ENCODE results near the gene HOXD10. TPM values are rescaled to one million over a fixed set of nuclear protein-coding genes. Genes with fewer than 3 reads are reported as not detected.

Gene HOXD10
- total RNA-seq, result not detected

DNA sequence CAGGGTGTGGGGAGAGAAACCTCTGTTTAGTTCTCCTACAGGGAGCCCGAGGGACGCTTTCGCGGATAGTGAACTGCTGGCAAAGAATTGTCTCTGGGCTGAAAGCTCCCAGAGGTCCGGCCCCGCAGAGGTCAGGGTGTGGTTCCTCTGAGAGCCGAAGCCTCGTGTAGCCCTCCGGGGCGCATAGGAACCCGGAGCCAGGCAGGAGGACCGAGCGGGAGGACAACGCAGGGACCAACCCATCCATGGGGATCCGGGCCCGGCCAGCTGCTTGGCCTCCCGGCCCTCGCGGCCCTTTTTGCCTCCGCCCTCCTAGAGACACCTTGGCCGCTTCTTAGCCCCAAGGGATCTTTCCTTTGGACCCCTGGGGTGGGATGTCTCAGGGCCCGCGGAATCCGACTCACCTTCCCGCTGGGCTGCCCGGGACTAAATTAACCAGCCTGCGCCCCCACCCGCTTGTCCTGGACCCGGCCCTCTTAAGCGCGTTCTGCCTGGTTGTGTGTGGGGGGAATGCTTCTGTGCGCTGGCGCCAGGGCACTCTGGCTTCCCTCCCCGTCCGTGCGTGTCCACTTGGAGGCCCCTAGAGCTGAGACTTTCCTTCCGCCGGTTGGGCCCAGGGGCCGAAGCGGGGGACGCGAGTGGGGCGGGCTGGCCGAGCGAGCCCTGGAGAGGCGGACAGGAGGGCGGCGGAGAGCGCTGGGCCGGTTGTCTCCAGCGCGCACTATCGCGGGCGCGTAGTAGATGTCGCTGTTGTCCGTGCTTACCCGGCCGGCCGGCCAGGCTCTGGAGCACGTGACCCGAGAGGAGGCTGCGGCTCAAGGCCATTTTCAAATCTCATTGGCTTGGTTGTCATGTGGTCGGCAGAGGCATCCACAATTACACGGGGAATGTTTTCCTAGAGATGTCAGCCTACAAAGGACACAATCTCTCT is at the start of gene HOXD10:
Gene HOXD10 (plus strand): TSS at position 896 of the 931 bp plus-strand sequence. CDS start 56 bp downstream, outside the sequence.

GRCh38 chr2:176083796-176084261 is 32.7 kb upstream of the HOXD10 start, which contains the start of gene EVX2:
Gene EVX2 (minus strand): TSS chr2:176083962. CDS start chr2:176083776, 186 bp downstream.

GRCh38 chr2:176092270-176093144 is 24.1 kb upstream of the HOXD10 start, which contains the start of gene HOXD13:
Gene HOXD13 (plus strand): TSS chr2:176092721. CDS start chr2:176092891, 170 bp downstream.

DNA sequence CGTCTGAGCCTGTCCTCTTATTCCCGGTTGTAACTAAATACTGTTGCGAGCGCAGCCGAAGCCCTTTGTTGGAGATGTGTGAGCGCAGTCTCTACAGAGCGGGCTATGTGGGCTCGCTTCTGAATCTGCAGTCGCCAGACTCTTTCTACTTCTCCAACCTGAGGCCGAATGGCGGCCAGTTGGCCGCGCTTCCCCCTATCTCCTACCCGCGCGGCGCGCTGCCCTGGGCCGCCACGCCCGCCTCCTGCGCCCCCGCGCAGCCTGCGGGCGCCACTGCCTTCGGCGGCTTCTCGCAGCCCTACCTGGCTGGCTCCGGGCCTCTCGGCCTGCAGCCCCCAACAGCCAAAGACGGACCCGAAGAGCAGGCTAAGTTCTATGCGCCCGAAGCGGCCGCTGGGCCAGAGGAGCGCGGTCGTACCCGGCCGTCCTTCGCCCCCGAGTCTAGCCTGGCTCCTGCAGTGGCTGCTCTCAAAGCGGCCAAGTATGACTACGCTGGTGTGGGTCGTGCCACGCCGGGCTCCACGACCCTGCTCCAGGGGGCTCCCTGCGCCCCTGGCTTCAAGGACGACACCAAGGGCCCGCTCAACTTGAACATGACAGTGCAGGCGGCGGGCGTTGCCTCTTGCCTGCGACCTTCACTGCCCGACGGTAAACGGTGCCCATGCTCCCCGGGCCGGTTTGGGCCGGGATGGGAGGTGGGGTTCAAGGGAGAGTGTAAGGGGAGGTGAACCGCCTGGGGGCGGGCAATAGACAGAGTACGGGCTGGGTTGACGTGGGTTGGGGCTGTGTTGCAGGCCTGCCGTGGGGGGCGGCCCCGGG is 16.6 kb upstream of the HOXD10 start, which contains the start of gene HOXD12:
Gene HOXD12 (plus strand): TSS at position 68 of the 819 bp plus-strand sequence. CDS start 7 bp downstream, at position 75.

GRCh38 chr2:176106581-176107539 is 9.7 kb upstream of the HOXD10 start, which contains the start of gene HOXD11:
Gene HOXD11 (plus strand): TSS chr2:176107280. CDS start chr2:176107356, 76 bp downstream.

DNA sequence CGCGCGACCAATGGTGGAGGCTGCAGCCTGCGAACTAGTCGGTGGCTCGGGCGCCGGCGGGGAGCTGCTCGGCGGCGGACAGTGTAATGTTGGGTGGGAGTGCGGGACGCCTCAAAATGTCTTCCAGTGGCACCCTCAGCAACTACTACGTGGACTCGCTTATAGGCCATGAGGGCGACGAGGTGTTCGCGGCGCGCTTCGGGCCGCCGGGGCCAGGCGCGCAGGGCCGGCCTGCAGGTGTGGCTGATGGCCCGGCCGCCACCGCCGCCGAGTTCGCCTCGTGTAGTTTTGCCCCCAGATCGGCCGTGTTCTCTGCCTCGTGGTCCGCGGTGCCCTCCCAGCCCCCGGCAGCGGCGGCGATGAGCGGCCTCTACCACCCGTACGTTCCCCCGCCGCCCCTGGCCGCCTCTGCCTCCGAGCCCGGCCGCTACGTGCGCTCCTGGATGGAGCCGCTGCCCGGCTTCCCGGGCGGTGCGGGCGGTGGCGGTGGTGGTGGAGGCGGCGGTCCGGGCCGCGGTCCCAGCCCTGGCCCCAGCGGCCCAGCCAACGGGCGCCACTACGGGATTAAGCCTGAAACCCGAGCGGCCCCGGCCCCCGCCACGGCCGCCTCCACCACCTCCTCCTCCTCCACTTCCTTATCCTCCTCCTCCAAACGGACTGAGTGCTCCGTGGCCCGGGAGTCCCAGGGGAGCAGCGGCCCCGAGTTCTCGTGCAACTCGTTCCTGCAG is 6.3 kb downstream of the HOXD10 start, which contains the start of gene HOXD9:
Gene HOXD9 (plus strand): TSS at position 37 of the 728 bp plus-strand sequence. CDS start 50 bp downstream, at position 87.

DNA sequence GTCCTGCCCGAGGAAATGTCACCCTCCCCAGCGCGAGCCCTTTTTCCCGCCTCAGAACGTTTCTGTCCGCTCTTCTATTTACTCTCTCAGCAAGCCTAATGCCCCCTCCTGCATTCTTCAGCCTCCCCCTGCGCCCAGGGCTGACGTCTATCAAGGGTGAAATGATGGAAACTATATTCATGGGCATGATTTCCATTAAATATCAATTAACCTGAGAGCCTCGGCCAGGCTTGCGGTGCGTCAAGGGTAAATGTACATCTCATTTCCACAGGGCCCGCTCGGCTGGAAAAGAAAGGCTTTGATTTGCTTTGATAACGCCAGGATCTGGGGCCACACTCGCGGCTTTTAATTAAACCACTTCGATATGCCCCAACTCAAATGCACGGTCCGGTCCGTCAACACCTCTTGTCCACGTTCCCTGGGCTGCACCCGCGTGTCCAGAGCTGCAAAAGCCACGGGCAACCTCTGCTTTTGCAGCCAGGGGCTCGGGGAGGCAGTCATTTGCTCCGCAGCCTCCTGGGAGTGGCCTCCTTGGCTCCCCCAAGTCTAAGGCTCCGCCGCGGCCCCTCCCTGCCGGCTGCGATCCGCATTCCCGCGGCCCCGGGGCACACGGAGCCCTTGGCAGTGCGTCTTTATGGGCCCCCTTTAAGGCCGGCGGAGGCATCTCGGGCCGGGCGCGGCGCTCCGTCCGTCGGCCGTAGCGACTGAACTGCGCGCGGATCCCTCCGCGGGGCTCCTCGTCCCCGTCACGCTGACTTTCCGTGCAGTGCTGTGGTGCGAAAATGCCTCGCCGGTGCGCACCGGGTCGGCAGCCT is 12.6 kb downstream of the HOXD10 start, which contains the start of gene HOXD8:
Gene HOXD8 (plus strand): TSS at position 724 of the 815 bp plus-strand sequence. CDS start 662 bp downstream, outside the sequence.

DNA sequence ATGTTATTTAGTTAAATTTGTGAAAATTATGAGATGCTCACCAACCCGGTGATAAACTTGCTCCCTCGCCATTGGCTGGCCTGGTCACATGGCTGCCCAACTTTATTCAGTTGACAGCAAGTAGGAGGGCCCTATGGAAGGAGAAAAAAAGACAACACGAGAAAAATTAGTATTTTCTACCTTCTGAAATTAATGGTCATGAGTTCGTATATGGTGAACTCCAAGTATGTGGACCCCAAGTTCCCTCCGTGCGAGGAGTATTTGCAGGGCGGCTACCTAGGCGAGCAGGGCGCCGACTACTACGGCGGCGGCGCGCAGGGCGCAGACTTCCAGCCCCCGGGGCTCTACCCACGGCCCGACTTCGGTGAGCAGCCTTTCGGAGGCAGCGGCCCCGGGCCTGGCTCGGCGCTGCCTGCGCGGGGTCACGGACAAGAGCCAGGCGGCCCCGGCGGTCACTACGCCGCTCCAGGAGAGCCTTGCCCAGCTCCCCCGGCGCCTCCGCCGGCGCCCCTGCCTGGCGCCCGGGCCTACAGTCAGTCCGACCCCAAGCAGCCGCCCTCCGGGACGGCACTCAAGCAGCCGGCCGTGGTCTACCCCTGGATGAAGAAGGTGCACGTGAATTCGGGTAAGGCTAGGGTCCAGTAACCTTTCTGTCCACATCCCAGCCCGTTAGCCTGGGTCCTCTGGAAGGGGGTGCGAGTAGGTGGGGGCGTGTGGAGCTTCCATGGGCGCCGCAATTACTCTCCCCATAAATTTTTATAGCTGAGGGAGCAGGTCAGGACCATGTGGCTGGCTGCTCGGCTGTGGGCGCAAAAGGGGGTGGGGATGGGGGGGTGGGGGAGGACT is 35.1 kb downstream of the HOXD10 start, which contains the start of gene HOXD4:
Gene HOXD4 (plus strand): TSS at position 109 of the 846 bp plus-strand sequence. CDS start 84 bp downstream, at position 193.

GRCh38 chr2:176156807-176157498 is 40.4 kb downstream of the HOXD10 start, which contains the start of gene HOXD3:
Gene HOXD3 (plus strand): TSS chr2:176157307. CDS start chr2:176169115, 11,808 bp downstream.

Small RNA genes lying within 50 kb of the gene (small RNA-seq; reads per million reads assigned to genes)
- gene MIR10B (ENCODE audit: low replicate concordance), result 136 reads per million, percentile 96 among the genes with 10 or more reads in this experiment

Other genes with a start within 250 kb of the HOXD10 start
- 68.2 TPM for gene LNPK, start 114.5 kb upstream of the HOXD10 start, total RNA-seq
- gene EVX2, start 32.8 kb upstream of the HOXD10 start, total RNA-seq, result not detected
- not detected for gene HOXD13, start 24.1 kb upstream of the HOXD10 start, total RNA-seq
- gene HOXD12, start 17.0 kb upstream of the HOXD10 start, total RNA-seq, result not detected
- not detected for gene HOXD11, start 9.5 kb upstream of the HOXD10 start, total RNA-seq
- gene HOXD9, start 5.9 kb downstream of the HOXD10 start, total RNA-seq, result not detected
- gene HOXD8, start 12.9 kb downstream of the HOXD10 start, total RNA-seq, result not detected
- not detected for gene HOXD4, start 34.8 kb downstream of the HOXD10 start, total RNA-seq
- gene HOXD3, start 40.5 kb downstream of the HOXD10 start, total RNA-seq, result not detected
- gene HOXD1, start 71.9 kb downstream of the HOXD10 start, total RNA-seq, result not detected
- 41.0 TPM for gene MTX2, start 152.7 kb downstream of the HOXD10 start, total RNA-seq

Data from parietal lobe (tissue), 2 donors.